ENCODE data around the gene NUBP2.

Gene NUBP2

GRCh38 chr16:1782408-1783264, at the start of gene NUBP2, which contains the start of gene SPSB3:
NUBP2 (plus strand) TSS chr16:1782960; CDS start chr16:1783021, 61 bp downstream.
SPSB3 (minus strand) TSS chr16:1782571; CDS start chr16:1781483, 1,088 bp downstream.
- peak; percentile 100 for DNase-seq

- no peak for DNase-seq
Measured at GRCh38 chr16:1734123-1734522, 48.6 kb upstream of the NUBP2 start.

- no peak for DNase-seq
Measured at GRCh38 chr16:1734816-1735215, 47.9 kb upstream of the NUBP2 start.

GRCh38 chr16:1740234-1740633, 42.5 kb upstream of the NUBP2 start:
- DNase-seq = no peak

- DNase-seq = no peak
Measured at GRCh38 chr16:1740781-1741490, 41.8 kb upstream of the NUBP2 start.

GRCh38 chr16:1741553-1742165, 41.1 kb upstream of the NUBP2 start:
- no peak for DNase-seq

GRCh38 chr16:1743376-1744337, 39.1 kb upstream of the NUBP2 start:
- DNase-seq = no peak

- DNase-seq = no peak
Measured at GRCh38 chr16:1744338-1744840, 38.4 kb upstream of the NUBP2 start.

- no peak for DNase-seq
Measured at GRCh38 chr16:1745181-1745899, 37.4 kb upstream of the NUBP2 start.

GRCh38 chr16:1745900-1746692, 36.7 kb upstream of the NUBP2 start:
- no peak for DNase-seq

GRCh38 chr16:1746693-1747195, 36.0 kb upstream of the NUBP2 start:
- DNase-seq = no peak

GRCh38 chr16:1747934-1748333, 34.8 kb upstream of the NUBP2 start:
- no peak for DNase-seq

GRCh38 chr16:1749152-1750117, 33.3 kb upstream of the NUBP2 start:
- DNase-seq = no peak

GRCh38 chr16:1751946-1752345, 30.8 kb upstream of the NUBP2 start:
- DNase-seq = no peak

- DNase-seq = no peak
Measured at GRCh38 chr16:1752853-1753252, 29.9 kb upstream of the NUBP2 start.

GRCh38 chr16:1754204-1754603, 28.6 kb upstream of the NUBP2 start:
- DNase-seq = no peak

- DNase-seq = no peak
Measured at GRCh38 chr16:1757714-1758461, 24.9 kb upstream of the NUBP2 start.

GRCh38 chr16:1758923-1759322, 23.8 kb upstream of the NUBP2 start:
- DNase-seq = no peak

All from NCI-H524 (cell line).